ENCODE measurements around the gene APH1A. TPM values are rescaled to one million over a fixed set of nuclear protein-coding genes. Genes with fewer than 3 reads are reported as not detected.

Gene APH1A
- total and polyA plus RNA-seq, 2 of the 13 experiments (the other 11 are each of a cell fraction or from before 2014, with no cell fraction given), result 114 to 130 TPM

GRCh38 chr1:150293433-150294253, 24.8 kb upstream of the APH1A start, which contains the start of gene MRPS21 (continued):
- TF ChIP-seq ZBED4 (CRISPR knock-in tag; IDR thresholded peaks at IDR 0.05; ENCODE audit: borderline replicate concordance) (no peak), ZNF143 (CRISPR knock-in tag; IDR thresholded peaks at IDR 0.05) (peak; percentile 67; the same call in 1 of the 2 replicates), FOSL2 (CRISPR knock-in tag; IDR thresholded peaks at IDR 0.05) (peak; percentile 17; the same call in 1 of the 2 replicates), ETS1 (CRISPR knock-in tag; IDR thresholded peaks at IDR 0.05) (no peak), ZNF883 (CRISPR knock-in tag; IDR thresholded peaks at IDR 0.05; ENCODE audit: not compliant biosample characterization) (peak; percentile 27), ZNF563 (CRISPR knock-in tag; IDR thresholded peaks at IDR 0.05) (peak; percentile 91), RBFOX2 (IDR thresholded peaks at IDR 0.05; ENCODE audit: low read depth, low read length) (peak; percentile 82), GATAD2A (CRISPR knock-in tag; IDR thresholded peaks at IDR 0.05) (peak; percentile 49), MAFF (IDR thresholded peaks at IDR 0.05; ENCODE audit: low read depth, low read length) (peak; percentile 54), ZNF292 (CRISPR knock-in tag; IDR thresholded peaks at IDR 0.05; ENCODE audit: borderline replicate concordance, low read depth) (no peak), TFDP2 (CRISPR knock-in tag; IDR thresholded peaks at IDR 0.05) (peak; percentile 75), ZNF629 (CRISPR knock-in tag; conservative IDR thresholded peaks at IDR 0.05) (no peak), TRIM22 (IDR thresholded peaks at IDR 0.05) (no peak), ZNF564 (CRISPR knock-in tag; IDR thresholded peaks at IDR 0.05) (0 out of 2 replicates have a peak, but pooled peaks have one; percentile 44), TEAD2 (CRISPR knock-in tag; IDR thresholded peaks at IDR 0.05) (no peak), POLR2A (IDR thresholded peaks at IDR 0.05; ENCODE audit: insufficient read depth in 1 of 2, low read depth in 2 of 2, low read length in 2 of 2) (peak; percentile 95 to 96), RFX3 (CRISPR knock-in tag; IDR thresholded peaks at IDR 0.05) (peak; percentile 90), LBX2 (CRISPR knock-in tag; IDR thresholded peaks at IDR 0.05; ENCODE audit: borderline replicate concordance) (no peak), HNRNPLL (IDR thresholded peaks at IDR 0.05; ENCODE audit: low read depth, low read length, poor library complexity, severe bottlenecking) (peak; percentile 92)

Data from HepG2 (cell line).